Mesodermal cell (in vitro differentiated cells): Measurements from ENCODE around the gene MAMSTR.
"Not testable (repeated sequence)": the region's sequence is repeated elsewhere in the genome, so short reads cannot be mapped to it uniquely, and the experiment has no call there.

Experiments
- H3K27ac ChIP-seq: 2 replicates; pipeline ENCODE4 v1.7.0; 2013; ENCODE audit warnings: mild to moderate bottlenecking, low read depth, low read length, moderate library complexity; ENCODE audit not compliant: severe bottlenecking
- H3K36me3 ChIP-seq: 2 replicates; pipeline ENCODE4 v1.7.1; 2013; ENCODE audit warnings: mild to moderate bottlenecking, low read length, moderate library complexity; ENCODE audit not compliant: control insufficient read depth, insufficient read depth
- H3K4me1 ChIP-seq: one replicate; pipeline ENCODE4 v1.7.1; 2013; ENCODE audit warnings: mild to moderate bottlenecking, low read length; ENCODE audit not compliant: insufficient read depth, control insufficient read depth, poor library complexity, severe bottlenecking
- H3K4me3 ChIP-seq: 2 replicates; pipeline ENCODE4 v1.7.0; 2013; ENCODE audit warnings: low read length, control low read depth, mild to moderate bottlenecking; ENCODE audit not compliant: insufficient read depth, poor library complexity, severe bottlenecking; ENCODE audit errors: extremely low read depth
- H3K9me3 ChIP-seq: 2 replicates; pipeline ENCODE4 v1.7.1; 2013; ENCODE audit warnings: mild to moderate bottlenecking, low read length, moderate library complexity; ENCODE audit not compliant: control insufficient read depth
- WGBS, 2 experiments: methylation state at CpG; one replicate each; pipeline ENCODE4 v1.1.5; 2013; ENCODE audit warnings: missing lambda C conversion rate in 2 of 2; ENCODE audit not compliant: insufficient coverage in 2 of 2; 5-methylcytosine and 5-hydroxymethylcytosine counted together

Gene MAMSTR

GRCh38 chr19:48696353-48697010 is 23.0 kb downstream of the MAMSTR start:
- WGBS, 2 experiments = 1 to 3% methylated on average over 15 to 28 of the region's 34 CpGs
- Histone ChIP-seq H3K27ac (no peak overlapping the region), H3K4me1 (peaks cover 7% of the 10 kb centered on the region), H3K4me3 (peak overlapping the region; percentile 22), H3K36me3 (no peaks in the 10 kb centered on the region), H3K9me3 (no peaks in the 10 kb centered on the region)

GRCh38 chr19:48695743-48696352 is 23.7 kb downstream of the MAMSTR start, which contains the start of gene FUT2:
Gene FUT2, plus strand, starts transcription at chr19:48695971. Its CDS starts 6,986 bp downstream, at chr19:48702957.
- 20 to 33% methylated on average over 8 to 9 of the region's 16 CpGs for WGBS, 2 experiments
- Histone ChIP-seq H3K4me1 (peaks cover 7% of the 10 kb centered on the region), H3K27ac (no peak within 1 kb of the TSS), H3K4me3 (peak within 1 kb of the TSS; percentile 22), H3K9me3 (no peaks in the 10 kb centered on the region), H3K36me3 (no peaks in the 10 kb centered on the region)

GRCh38 chr19:48693629-48694028 is 25.9 kb downstream of the MAMSTR start:
- WGBS, 2 experiments = 94 to 98% methylated on average over 7 to 8 of the region's 9 CpGs
- not testable (repeated sequence) for H3K36me3 ChIP-seq, H3K9me3 ChIP-seq, H3K4me1 ChIP-seq, H3K27ac ChIP-seq, H3K4me3 ChIP-seq

- no peaks in the 10 kb centered on the region for H3K9me3 ChIP-seq
- 88 to 96% methylated on average over 5 to 6 of the region's 7 CpGs for WGBS, 2 experiments
- no peaks in the 10 kb centered on the region for H3K4me1 ChIP-seq
- no peak overlapping the region for H3K4me3 ChIP-seq
- no peak overlapping the region for H3K27ac ChIP-seq
- H3K36me3 ChIP-seq = no peaks in the 10 kb centered on the region
Measured at GRCh38 chr19:48689449-48689848, 30.1 kb downstream of the MAMSTR start.

GRCh38 chr19:48687776-48688175 is 31.7 kb downstream of the MAMSTR start:
- Histone ChIP-seq H3K4me3 (no peak overlapping the region), H3K27ac (no peak overlapping the region)
- WGBS, 2 experiments = 82 to 92% methylated on average over 3 of the region's 3 CpGs

GRCh38 chr19:48686637-48687036 is 32.9 kb downstream of the MAMSTR start:
- H3K36me3 ChIP-seq, H3K4me3 ChIP-seq, H3K4me1 ChIP-seq, H3K9me3 ChIP-seq, H3K27ac ChIP-seq: not testable (repeated sequence)
- 94 to 98% methylated on average over 4 to 7 of the region's 7 CpGs for WGBS, 2 experiments

More at GRCh38 chr19:48687776-48688175, 31.7 kb downstream of the MAMSTR start:
- Histone ChIP-seq H3K9me3 (no peaks in the 10 kb centered on the region), H3K4me1 (no peaks in the 10 kb centered on the region), H3K36me3 (no peaks in the 10 kb centered on the region)

GRCh38 chr19:48686088-48686487 is 33.4 kb downstream of the MAMSTR start:
- no peak overlapping the region for H3K4me3 ChIP-seq
- H3K9me3 ChIP-seq = no peaks in the 10 kb centered on the region
- 68 to 83% methylated on average over 3 of the region's 3 CpGs for WGBS, 2 experiments
- no peaks in the 10 kb centered on the region for H3K36me3 ChIP-seq
- no peaks in the 10 kb centered on the region for H3K4me1 ChIP-seq
- H3K27ac ChIP-seq = no peak overlapping the region

- 91 to 92% methylated on average over 5 to 8 of the region's 9 CpGs for WGBS, 2 experiments
- no peaks in the 10 kb centered on the region for H3K4me1 ChIP-seq
- H3K4me3 ChIP-seq = no peak overlapping the region
- no peaks in the 10 kb centered on the region for H3K9me3 ChIP-seq
- no peak overlapping the region for H3K27ac ChIP-seq
- H3K36me3 ChIP-seq = no peaks in the 10 kb centered on the region
Measured at GRCh38 chr19:48685583-48685982, 33.9 kb downstream of the MAMSTR start.

- H3K36me3 ChIP-seq = no peaks in the 10 kb centered on the region
- H3K27ac ChIP-seq = no peak overlapping the region
- H3K4me3 ChIP-seq = no peak overlapping the region
- H3K9me3 ChIP-seq = no peaks in the 10 kb centered on the region
- WGBS, 2 experiments = 91 to 100% methylated on average over 8 to 10 of the region's 11 CpGs
- no peaks in the 10 kb centered on the region for H3K4me1 ChIP-seq
Measured at GRCh38 chr19:48683349-48683748, 36.2 kb downstream of the MAMSTR start.

GRCh38 chr19:48681127-48681470 is 38.4 kb downstream of the MAMSTR start:
- no peak overlapping the region for H3K27ac ChIP-seq
- H3K4me1 ChIP-seq = no peaks in the 10 kb centered on the region
- WGBS, 2 experiments = 80 to 95% methylated on average over 7 of the region's 7 CpGs
- no peaks in the 10 kb centered on the region for H3K9me3 ChIP-seq
- H3K4me3 ChIP-seq = no peak overlapping the region
- no peaks in the 10 kb centered on the region for H3K36me3 ChIP-seq

GRCh38 chr19:48680436-48681126 is 38.9 kb downstream of the MAMSTR start:
- Histone ChIP-seq H3K27ac (no peak overlapping the region), H3K36me3 (no peaks in the 10 kb centered on the region), H3K4me3 (no peak overlapping the region), H3K4me1 (no peaks in the 10 kb centered on the region), H3K9me3 (no peaks in the 10 kb centered on the region)
- 95 to 96% methylated on average over 38 to 45 of the region's 45 CpGs for WGBS, 2 experiments
